Endothelial cell of umbilical vein (primary cell): ENCODE measurements around the gene NACA2. TPM values are rescaled to one million over a fixed set of nuclear protein-coding genes. Genes with fewer than 3 reads are reported as not detected.
"Not testable (repeated sequence)": the region's sequence is repeated elsewhere in the genome, so short reads cannot be mapped to it uniquely, and the experiment has no call there.

Source experiments
- BruUV-seq: library from RNA; stranded (reverse); fragments of 400-500 nt; replicated peaks from 2 replicates; lab custom pipeline; 2021; lab: Mats Ljungman, UMichigan
- CTCF ChIA-PET: fragments of 300-600, 350-600 bp; sonication (Branson Sonifier 250); formaldehyde crosslinking; loops from one replicate; lab custom pipeline; 2021; ENCODE audit warnings: antibody characterized with exemption, inconsistent platforms; lab: Charles Lee
- POLR2A ChIA-PET: fragments of 300-600, 350-600 bp; sonication (Branson Sonifier 250); formaldehyde crosslinking; loops from one replicate; lab custom pipeline; 2021; ENCODE audit warnings: antibody characterized with exemption, inconsistent platforms; lab: Charles Lee
- DNase-seq: peaks from one replicate; pipeline ENCODE4 v3.0.0-alpha.2; 2011; ENCODE audit warnings: low read depth, low spot score
- FAIRE-seq: peaks from 2 replicates; lab custom pipeline; 2011; peaks lifted over from hg19 to GRCh38; lab: Jason Lieb, UNC
- H2AFZ ChIP-seq: 2 replicates; pipeline ENCODE4 v1.6.0; 2012; ENCODE audit warnings: low read depth, low read length, control low read depth, inconsistent platforms
- H3K27ac ChIP-seq: 2 replicates; pipeline ENCODE4 v1.5.1; 2011; ENCODE audit warnings: low read depth, mild to moderate bottlenecking, control low read depth, low read length, moderate library complexity; ENCODE audit not compliant: insufficient read depth
- H3K27me3 ChIP-seq, 2 experiments: 2 replicates each; pipeline versions ENCODE4 v1.6.0 to v1.6.1; 2011; ENCODE audit warnings: low read length in 2 of 2, mixed read lengths in 1 of 2; ENCODE audit not compliant: control insufficient read depth in 2 of 2, insufficient read depth in 2 of 2
- H3K36me3 ChIP-seq, 2 experiments: 2 replicates in 1 of 2; 3 replicates in 1 of 2; pipeline ENCODE4 v1.5.1; 2011; ENCODE audit warnings: low read length in 2 of 2, mild to moderate bottlenecking in 1 of 2, moderate library complexity in 1 of 2; ENCODE audit not compliant: control insufficient read depth in 2 of 2, insufficient read depth in 2 of 2; ENCODE audit errors: extremely low read depth in 1 of 2
- H3K4me1 ChIP-seq: 3 replicates; pipeline ENCODE4 v1.5.1; 2011; ENCODE audit warnings: mild to moderate bottlenecking, low read length; ENCODE audit not compliant: control insufficient read depth, insufficient read depth; ENCODE audit errors: extremely low read depth
- H3K4me2 ChIP-seq: 2 replicates; pipeline ENCODE4 v1.6.1; 2011; ENCODE audit warnings: low read length, control low read depth, mixed read lengths; ENCODE audit not compliant: insufficient read depth
- H3K4me3 ChIP-seq, 3 experiments: fragments of 200-600 bp in 1 of 3; sonication (generic), shearing (Covaris generic) in 1 of 3; replicated peaks in 1 of 3; 2 replicates each; pipeline ENCODE4 v1.5.1; 2011 to 2016; ENCODE audit warnings: control low read depth in 3 of 3, low read length in 3 of 3, mild to moderate bottlenecking in 2 of 3, inconsistent platforms in 1 of 3, low read depth in 1 of 3, moderate library complexity in 1 of 3; ENCODE audit not compliant: insufficient read depth in 1 of 3
- H3K79me2 ChIP-seq: 2 replicates; pipeline ENCODE4 v1.6.0; 2012; ENCODE audit warnings: low read length, inconsistent platforms; ENCODE audit not compliant: control insufficient read depth, insufficient read depth
- H3K9ac ChIP-seq: replicated peaks from 2 replicates; pipeline ENCODE3; 2011; ENCODE audit warnings: low read length, control low read depth; ENCODE audit not compliant: insufficient read depth; ENCODE audit errors: extremely low read depth
- H3K9me1 ChIP-seq: replicated peaks from 3 replicates; pipeline ENCODE4 v1.6.0; 2011; ENCODE audit warnings: mild to moderate bottlenecking, low read length; ENCODE audit not compliant: control insufficient read depth, insufficient read depth; ENCODE audit errors: extremely low read depth
- H3K9me3 ChIP-seq: replicated peaks from 2 replicates; pipeline ENCODE4 v1.5.1; 2012; ENCODE audit warnings: low read length, inconsistent platforms; ENCODE audit not compliant: control insufficient read depth, insufficient read depth
- H4K20me1 ChIP-seq: replicated peaks from 2 replicates; pipeline ENCODE3; 2011; ENCODE audit warnings: mild to moderate bottlenecking, low read length; ENCODE audit not compliant: control insufficient read depth, insufficient read depth; ENCODE audit errors: extremely low read depth
- CTCF ChIP-seq, 2 donors: IDR thresholded peaks; 1 replicate in 1 of 2; 2 replicates in 1 of 2; pipeline ENCODE4 v1.5.1; 2011; ENCODE audit warnings: low read length in 2 of 2, mild to moderate bottlenecking in 2 of 2, moderate library complexity in 2 of 2, control low read depth in 1 of 2, inconsistent platforms in 1 of 2, low read depth in 1 of 2; ENCODE audit not compliant: insufficient read depth in 1 of 2; ENCODE audit errors: extremely low read depth in 1 of 2
- EZH2 ChIP-seq: IDR thresholded peaks from 2 replicates; pipeline ENCODE4 v1.6.1; 2012; ENCODE audit warnings: borderline replicate concordance, low read depth, mild to moderate bottlenecking, moderate library complexity, low read length, inconsistent platforms; ENCODE audit not compliant: severe bottlenecking
- FOS ChIP-seq: IDR thresholded peaks from 2 replicates; pipeline ENCODE4 v1.6.1; 2011; ENCODE audit warnings: mild to moderate bottlenecking, low read length, moderate library complexity, borderline replicate concordance; ENCODE audit not compliant: insufficient read depth
- GATA2 ChIP-seq: IDR thresholded peaks from 2 replicates; pipeline ENCODE4 v1.7.0; 2011; ENCODE audit warnings: low read depth, mild to moderate bottlenecking, moderate library complexity, mixed read lengths, low read length; ENCODE audit not compliant: insufficient read length, insufficient read depth
- MAX ChIP-seq: IDR thresholded peaks from 2 replicates; pipeline ENCODE4 v1.6.1; 2011; ENCODE audit not compliant: insufficient read depth, insufficient read length
- MYC ChIP-seq: IDR thresholded peaks from one replicate; pipeline ENCODE4 v1.6.1; 2011; ENCODE audit warnings: mild to moderate bottlenecking, low read depth, low read length
- POLR2AphosphoS5 ChIP-seq: IDR thresholded peaks from 2 replicates; pipeline ENCODE4 v1.6.1; 2012; ENCODE audit warnings: low read depth, mild to moderate bottlenecking, control low read depth, low read length, moderate library complexity; ENCODE audit not compliant: insufficient read depth
- dilution Hi-C: fragments of 300-500 bp; cut with MboI; formaldehyde crosslinking; loops from one replicate; pipeline ENCODE4 v1.15.0; 2019; ENCODE audit warnings: low sequenced_read_pairs; ENCODE audit not compliant: extremely low pct_ligation_motif_present
- intact Hi-C: fragments of 100-400 bp; cut with micrococcal nuclease; formaldehyde crosslinking; loops from one replicate; pipeline ENCODE4 v1.10.0; 2022
- polyA plus RNA-seq, 4 experiments: library from polyadenylated mRNA; depleted of rRNA in 3 of 4; stranded (reverse) in 3 of 4; unstranded in 1 of 4; fragments of >200 nt; gene quantifications; 2 replicates each; pipeline versions ENCODE4 v1.2.1 to v1.2.3, GENCODE V29; 2011 to 2012; ENCODE audit warnings: missing spikeins in 1 of 4
- total RNA-seq: library from RNA; stranded (reverse); gene quantifications from 2 replicates; pipeline ENCODE4 v1.2.3, GENCODE V29; 2021

Gene NACA2
- total and polyA plus RNA-seq, 2 donors (not counting 3 experiments of a cell fraction or from before 2014, with no cell fraction given), result not detected

GRCh38 chr17:61567045-61567802, 23.8 kb downstream of the NACA2 start:
- no peaks in the 10 kb centered on the region for H3K4me1 ChIP-seq
- no peaks in the 10 kb centered on the region for H3K36me3 ChIP-seq
- H3K9me1 ChIP-seq, result no peaks in the 10 kb centered on the region
- FAIRE-seq (no peak), DNase-seq (no peak)
- H4K20me1 ChIP-seq, result no peaks in the 10 kb centered on the region
- no peak for TF ChIP-seq CTCF (IDR thresholded peaks at IDR 0.05; ENCODE audit: extremely low read depth in 1 of 2, insufficient read depth in 1 of 2, low read depth in 1 of 2, low read length in 2 of 2)
- TF ChIP-seq GATA2, result no peak
- TF ChIP-seq POLR2AphosphoS5, result no peak
- TF ChIP-seq MYC, result no peak
- no peak for TF ChIP-seq FOS
- no peak for TF ChIP-seq MAX
- TF ChIP-seq EZH2, result no peak
- no peak overlapping the region for H3K4me2 ChIP-seq
- intact Hi-C loops (no loop called here), dilution Hi-C loops (no loop called here)
- H3K4me3 ChIP-seq, result no peak overlapping the region
- no TSS peak for BruUV-seq
- peaks cover 0 to 2% of the 10 kb centered on the region in 2 experiments for H3K27me3 ChIP-seq
- no peak overlapping the region for H3K27ac ChIP-seq
- no peaks in the 10 kb centered on the region for H3K79me2 ChIP-seq
- ChIA-PET CTCF (interaction anchor here (1.1 to 1.6 kb wide), 4 partner anchors 9 to 156 kb away, joined by 3 to 4 read pairs (median 4); no protein-coding TSS in a partner anchor), POLR2A (no interaction called here)
- H2AFZ ChIP-seq, result no peak overlapping the region
- no peaks in the 10 kb centered on the region for H3K9me3 ChIP-seq
- no peak overlapping the region for H3K9ac ChIP-seq

GRCh38 chr17:61566448-61566847, 24.6 kb downstream of the NACA2 start:
- H3K9me3 ChIP-seq, H3K4me2 ChIP-seq, H3K4me3 ChIP-seq, FAIRE-seq, DNase-seq, H3K36me3 ChIP-seq, H3K27me3 ChIP-seq, H3K9me1 ChIP-seq, H4K20me1 ChIP-seq, dilution Hi-C loops, H3K9ac ChIP-seq, BruUV-seq, POLR2A ChIA-PET, H2AFZ ChIP-seq, intact Hi-C loops, H3K79me2 ChIP-seq, H3K4me1 ChIP-seq, H3K27ac ChIP-seq: not testable (repeated sequence)
- CTCF ChIA-PET, result interaction anchor here (1.2 to 1.6 kb wide), 3 partner anchors 10 to 17 kb away, joined by 3 to 4 read pairs (median 4); no protein-coding TSS in a partner anchor

GRCh38 chr17:61565850-61566249, 25.2 kb downstream of the NACA2 start:
- H4K20me1 ChIP-seq, H3K4me2 ChIP-seq, H3K9me3 ChIP-seq, CTCF ChIA-PET, H3K4me3 ChIP-seq, POLR2A ChIA-PET, intact Hi-C loops, H3K4me1 ChIP-seq, dilution Hi-C loops, FAIRE-seq, H3K79me2 ChIP-seq, H3K9ac ChIP-seq, H3K27me3 ChIP-seq, H2AFZ ChIP-seq, H3K36me3 ChIP-seq, H3K9me1 ChIP-seq, DNase-seq, BruUV-seq, H3K27ac ChIP-seq: not testable (repeated sequence)
